Measurements from ENCODE around the gene PIK3R2. TPM values are rescaled to one million over a fixed set of nuclear protein-coding genes. Genes with fewer than 3 reads are reported as not detected.

PIK3R2 gene
- total RNA-seq, 1 experiment from 2014 or later, result 42.8 TPM

DNA sequence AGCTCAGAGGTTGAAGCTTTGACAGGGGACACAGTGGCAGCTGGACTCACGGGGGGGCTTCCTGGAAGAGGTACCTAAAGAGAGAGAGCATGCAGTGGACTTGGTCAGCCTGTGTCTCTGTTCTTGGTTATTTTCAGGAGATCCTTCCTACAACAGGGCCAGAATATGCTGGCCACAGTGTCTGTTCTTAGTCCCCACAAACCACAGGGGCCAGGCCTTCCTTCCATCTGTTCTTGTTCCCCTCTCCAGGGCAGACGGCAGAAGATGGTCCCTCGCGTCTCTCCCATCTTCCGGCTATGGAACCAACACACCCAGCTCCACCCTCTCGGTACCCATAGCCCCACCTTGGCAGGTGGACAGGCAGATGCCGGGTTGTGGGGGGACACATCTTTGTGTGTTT, 30.5 kb upstream of the PIK3R2 start:
- H3K4me1 Mint-ChIP-seq, result peaks cover 20 to 23% of the 10 kb centered on the region in 2 experiments
- Histone ChIP-seq H2BK120ac (ENCODE audit: low read depth, low read length, poor library complexity, severe bottlenecking) (no peak overlapping the region), H3K4me1 (ENCODE audit: insufficient read depth, low read length) (no peaks in the 10 kb centered on the region; the same call in 1 of the 2 replicates), H3T11ph (ENCODE audit: low read length) (no peak overlapping the region), H3K23me2 (ENCODE audit: insufficient read length, low read depth, low read length, poor library complexity, severe bottlenecking) (peaks cover under 1% of the 10 kb centered on the region), H2BK20ac (ENCODE audit: low read depth, low read length, poor library complexity, severe bottlenecking) (no peak overlapping the region), H3K9ac (ENCODE audit: extremely low read depth, insufficient read length, low read length) (no peak overlapping the region), H3K23ac (ENCODE audit: insufficient read length, low read depth, low read length) (no peak overlapping the region), H4K8ac (replicated peaks; ENCODE audit: insufficient read length, low read depth, low read length) (no peak overlapping the region), H3K27ac (ENCODE audit: insufficient read length, low read depth, low read length) (no peak overlapping the region), H2BK5ac (ENCODE audit: insufficient read length, low read length) (no peak overlapping the region), H4K91ac (ENCODE audit: insufficient read length, low read depth, low read length) (no peak overlapping the region), H2BK15ac (ENCODE audit: low read depth, low read length) (no peak overlapping the region), H3K27me3 (ENCODE audit: insufficient read depth, low read length) (no peaks in the 10 kb centered on the region), H3K9me3 (ENCODE audit: control insufficient read depth, low read depth, low read length) (no peaks in the 10 kb centered on the region), H2BK12ac (ENCODE audit: insufficient read length, low read depth, low read length) (no peak overlapping the region), H3K18ac (ENCODE audit: insufficient read length, low read depth, low read length) (no peak overlapping the region), H3K4me2 (ENCODE audit: insufficient read depth, insufficient read length, low read length) (no peak overlapping the region), H4K20me1 (ENCODE audit: control insufficient read depth, insufficient read depth, insufficient read length) (peaks cover 4% of the 10 kb centered on the region), H3K79me2 (ENCODE audit: insufficient read depth, low read length) (no peaks in the 10 kb centered on the region), H2AK5ac (ENCODE audit: insufficient read length, low read length) (no peak overlapping the region), H3K4ac (ENCODE audit: low read depth, low read length) (no peak overlapping the region), H2AFZ (ENCODE audit: low read length) (no peak overlapping the region), H3K14ac (ENCODE audit: insufficient read depth, low read length) (no peak overlapping the region), H3K56ac (ENCODE audit: insufficient read length, low read depth, low read length) (no peak overlapping the region), H4K5ac (ENCODE audit: insufficient read length, low read depth, low read length) (no peak overlapping the region), H3K79me1 (ENCODE audit: insufficient read depth, low read depth, low read length, poor library complexity, severe bottlenecking) (no peaks in the 10 kb centered on the region)
- no peak for DNase-seq
- no peak overlapping the region for H3K4me3 Mint-ChIP-seq
- peaks cover 7 to 29% (median 25%) of the 10 kb centered on the region in 3 experiments; a peak in 6 of 7 replicates for H3K36me3 Mint-ChIP-seq (ENCODE audit: insufficient read depth in 1 of 3, low read depth in 3 of 3)
- no peaks in the 10 kb centered on the region; a peak in 1 of 5 replicates for H3K9me3 Mint-ChIP-seq
- TF ChIP-seq, protein P1, sequence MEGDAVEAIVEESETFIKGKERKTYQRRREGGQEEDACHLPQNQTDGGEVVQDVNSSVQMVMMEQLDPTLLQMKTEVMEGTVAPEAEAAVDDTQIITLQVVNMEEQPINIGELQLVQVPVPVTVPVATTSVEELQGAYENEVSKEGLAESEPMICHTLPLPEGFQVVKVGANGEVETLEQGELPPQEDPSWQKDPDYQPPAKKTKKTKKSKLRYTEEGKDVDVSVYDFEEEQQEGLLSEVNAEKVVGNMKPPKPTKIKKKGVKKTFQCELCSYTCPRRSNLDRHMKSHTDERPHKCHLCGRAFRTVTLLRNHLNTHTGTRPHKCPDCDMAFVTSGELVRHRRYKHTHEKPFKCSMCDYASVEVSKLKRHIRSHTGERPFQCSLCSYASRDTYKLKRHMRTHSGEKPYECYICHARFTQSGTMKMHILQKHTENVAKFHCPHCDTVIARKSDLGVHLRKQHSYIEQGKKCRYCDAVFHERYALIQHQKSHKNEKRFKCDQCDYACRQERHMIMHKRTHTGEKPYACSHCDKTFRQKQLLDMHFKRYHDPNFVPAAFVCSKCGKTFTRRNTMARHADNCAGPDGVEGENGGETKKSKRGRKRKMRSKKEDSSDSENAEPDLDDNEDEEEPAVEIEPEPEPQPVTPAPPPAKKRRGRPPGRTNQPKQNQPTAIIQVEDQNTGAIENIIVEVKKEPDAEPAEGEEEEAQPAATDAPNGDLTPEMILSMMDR (conservative IDR thresholded peaks at IDR 0.05), result no peak
- no peak overlapping the region for H3K27ac Mint-ChIP-seq
- H3K27me3 Mint-ChIP-seq (ENCODE audit: low read depth), result peaks cover 4% of the 10 kb centered on the region; the same call in 1 of the 2 replicates
- WGBS (ENCODE audit: extremely low coverage, insufficient read length, low lambda C conversion rate), result no CpG with 5 or more reads among the region's 7 CpGs

Measured in H9 (cell line).